CD4-positive, alpha-beta T cell treated with Interleukin-10 for 1 hour (primary cell): ENCODE measurements around the gene TMEM40.

Experiments
- DNase-seq: peaks from one replicate; pipeline ENCODE4 v3.0.0-alpha.2; 2020

The TMEM40 gene

DNA sequence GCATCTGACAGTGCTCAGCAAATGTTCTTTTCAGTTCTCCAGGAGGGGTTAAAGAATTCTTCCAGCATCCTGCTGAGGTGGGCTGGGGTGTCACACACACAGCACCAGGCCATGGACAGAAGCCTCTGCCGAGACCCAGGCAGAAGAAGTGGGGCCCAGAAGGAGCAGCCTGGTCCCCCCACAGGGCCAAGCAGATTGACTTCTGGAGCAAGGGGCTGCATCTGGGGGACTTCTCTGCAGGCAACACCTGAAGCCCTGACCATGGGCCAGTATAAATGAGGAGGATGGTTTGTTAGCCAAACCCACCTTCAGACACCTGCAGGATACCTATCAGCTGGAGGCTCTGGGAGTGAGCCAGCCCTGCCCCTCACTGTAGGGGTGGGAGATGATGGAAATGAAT, 16.2 kb upstream of the TMEM40 start:
- no peak for DNase-seq

DNA sequence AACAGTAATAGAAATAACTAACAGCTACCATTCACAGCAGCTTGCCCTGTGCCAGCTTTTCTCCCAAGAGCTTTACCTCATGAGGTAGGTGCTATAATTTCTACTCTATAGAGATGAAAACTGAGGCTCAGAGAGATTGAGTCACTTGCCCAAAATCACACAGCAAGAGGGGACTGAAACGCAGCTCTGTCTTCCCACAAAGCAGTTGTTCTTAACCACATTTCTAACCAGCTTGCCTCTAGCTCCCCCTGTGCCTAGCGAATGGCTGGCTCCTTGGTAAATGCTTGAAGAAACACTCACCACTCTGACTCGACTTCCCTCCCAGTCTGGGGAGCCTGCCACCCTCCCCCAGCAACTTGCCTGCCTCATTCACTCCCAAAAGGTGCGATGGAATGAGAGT, 15.6 kb upstream of the TMEM40 start:
- no peak for DNase-seq

- DNase-seq: no peak
Measured at GRCh38 chr3:12773710-12774086, 14.6 kb upstream of the TMEM40 start.

DNA sequence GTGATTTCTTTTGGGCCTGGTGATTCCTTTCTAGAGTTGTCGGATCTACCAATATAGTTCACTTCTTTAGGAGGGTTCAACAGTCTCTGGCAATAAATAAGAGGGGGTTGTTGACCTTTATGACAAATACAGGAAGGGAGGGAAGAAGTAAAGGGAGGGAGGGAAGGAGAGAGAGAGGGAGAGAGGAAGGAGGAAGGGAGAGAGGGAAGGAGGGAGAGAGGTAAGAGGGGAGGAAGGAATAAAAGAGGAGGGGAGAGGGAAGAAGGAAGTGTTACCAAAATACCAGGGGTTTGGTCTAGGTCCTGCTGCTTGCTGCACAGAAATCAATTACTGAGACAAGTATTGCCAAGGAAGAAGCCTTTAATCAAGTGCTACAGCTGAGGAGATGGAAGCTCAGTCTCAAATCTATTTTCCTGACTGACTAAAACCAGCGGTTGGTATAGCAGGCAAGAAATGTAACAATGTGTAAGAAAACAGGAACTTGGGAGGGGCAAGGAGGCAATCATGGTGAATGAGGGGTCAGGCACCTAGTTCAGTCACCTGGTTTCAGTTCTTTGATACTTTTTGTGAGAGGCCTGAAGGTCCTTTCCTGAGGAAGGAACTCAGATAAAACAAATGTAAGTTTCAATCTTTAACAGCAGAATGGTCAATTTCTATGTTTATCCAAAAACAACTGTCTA, 14.1 kb upstream of the TMEM40 start:
- DNase-seq: no peak

DNA sequence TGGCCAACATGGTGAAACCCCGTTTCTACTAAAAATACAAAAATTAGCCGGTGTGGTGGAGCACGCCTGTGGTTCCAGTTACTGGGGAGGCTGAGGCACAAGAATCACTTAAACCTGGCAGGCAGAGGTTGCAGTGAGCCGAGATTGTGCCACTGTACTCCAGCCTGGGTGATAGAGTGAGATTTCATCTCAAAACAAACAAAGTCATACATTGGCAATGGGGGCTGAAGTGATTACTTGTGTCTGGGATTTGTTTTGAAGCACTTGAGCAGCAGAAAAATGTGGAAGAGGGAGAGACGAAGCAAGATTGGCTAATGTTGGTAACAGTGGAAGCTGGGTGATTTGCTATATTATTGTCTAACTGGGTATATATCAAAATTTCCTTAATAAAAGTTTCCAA, 13.4 kb upstream of the TMEM40 start:
- DNase-seq: no peak

GRCh38 chr3:12771236-12771635, 12.2 kb upstream of the TMEM40 start:
- no peak for DNase-seq

DNA sequence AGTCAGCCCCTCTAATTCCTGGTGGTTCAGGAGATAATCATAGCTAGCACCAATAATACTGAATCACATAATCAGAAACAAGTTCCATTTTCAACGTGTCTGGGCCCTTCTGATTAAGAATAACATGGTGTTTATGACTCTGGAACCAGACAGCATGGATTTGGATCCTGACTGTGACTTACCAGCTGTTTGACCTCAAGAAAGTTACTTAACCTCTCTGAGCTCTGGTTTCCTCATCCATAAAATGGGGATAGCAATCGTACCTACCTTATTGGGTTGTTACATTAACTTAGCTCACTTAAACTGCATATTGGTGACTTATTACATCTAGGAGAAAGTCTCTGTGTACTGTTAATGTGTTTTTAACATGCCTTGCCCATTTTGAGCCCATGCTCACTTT, 10.7 kb upstream of the TMEM40 start:
- no peak for DNase-seq

- DNase-seq: no peak
Measured at GRCh38 chr3:12768579-12769527, 9.8 kb upstream of the TMEM40 start.

- DNase-seq: no peak
Measured at GRCh38 chr3:12766541-12766940, 7.5 kb upstream of the TMEM40 start.

GRCh38 chr3:12764171-12764776, 5.2 kb upstream of the TMEM40 start:
- no peak for DNase-seq

DNA sequence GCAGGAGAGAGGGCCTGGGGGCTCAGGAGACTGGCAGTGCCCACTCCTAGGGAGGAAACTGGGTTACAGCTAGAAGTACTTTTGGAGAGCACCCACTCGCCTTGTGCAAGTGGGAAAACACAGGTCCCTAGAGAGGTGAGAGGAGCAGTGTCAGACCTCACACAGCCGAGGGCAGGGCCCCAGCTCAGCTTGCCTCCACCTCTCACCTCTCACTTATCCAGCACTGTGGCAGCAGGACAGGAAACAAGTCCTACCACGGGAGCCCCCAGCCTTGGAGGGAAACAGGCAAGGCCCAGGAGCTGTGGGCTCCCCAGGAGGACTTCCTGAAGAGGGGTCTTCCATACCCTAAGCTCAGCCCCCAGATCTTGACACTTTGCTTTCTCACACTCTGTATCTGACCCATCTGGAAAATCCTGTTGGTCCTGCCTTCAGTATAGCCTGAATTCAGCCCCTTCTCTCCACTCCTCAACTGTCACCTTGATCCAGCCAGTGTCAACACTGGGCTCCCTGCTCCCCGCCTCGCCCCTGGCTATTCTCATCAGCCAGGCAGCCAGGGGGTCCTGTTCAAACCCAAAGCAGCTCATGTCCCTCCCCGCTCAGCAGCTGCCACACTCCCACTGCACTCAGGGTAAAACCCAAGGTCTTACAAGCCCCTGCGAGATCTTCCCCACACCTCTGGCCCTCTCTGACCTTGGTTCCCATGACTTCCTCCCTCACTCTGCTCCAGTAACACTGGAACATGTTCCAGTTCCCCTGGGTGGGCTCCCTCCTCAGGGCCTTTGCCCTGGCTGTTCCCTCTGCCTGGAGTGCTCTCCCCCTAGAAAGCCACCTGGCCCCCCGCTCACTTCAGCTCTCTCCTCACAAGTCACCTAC, 870 bp upstream of the TMEM40 start:
- DNase-seq: no peak

- DNase-seq: no peak
Measured at GRCh38 chr3:12758025-12758781, 856 bp downstream of the TMEM40 start.

DNA sequence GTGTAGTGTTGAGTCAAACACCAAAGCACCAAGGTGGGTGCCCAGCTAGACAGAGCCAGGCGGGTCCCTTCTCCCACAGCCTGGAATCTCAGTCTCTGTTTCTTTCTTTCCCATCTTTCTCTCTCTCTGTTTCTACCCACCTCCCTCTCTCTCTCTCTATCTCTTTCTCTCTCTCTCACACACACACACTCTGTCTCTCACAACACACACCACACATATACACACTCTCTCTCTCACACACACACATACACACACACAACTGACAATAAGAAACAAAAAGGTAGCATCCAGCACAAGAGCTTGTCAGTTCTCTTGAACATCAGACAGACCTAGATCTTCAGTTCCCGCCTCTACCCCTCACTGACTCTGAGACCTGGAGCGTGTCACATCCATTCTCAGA, 2.4 kb downstream of the TMEM40 start:
- DNase-seq: no peak

GRCh38 chr3:12756175-12756574, 2.9 kb downstream of the TMEM40 start:
- DNase-seq: no peak

GRCh38 chr3:12755754-12756153, 3.3 kb downstream of the TMEM40 start:
- no peak for DNase-seq

DNA sequence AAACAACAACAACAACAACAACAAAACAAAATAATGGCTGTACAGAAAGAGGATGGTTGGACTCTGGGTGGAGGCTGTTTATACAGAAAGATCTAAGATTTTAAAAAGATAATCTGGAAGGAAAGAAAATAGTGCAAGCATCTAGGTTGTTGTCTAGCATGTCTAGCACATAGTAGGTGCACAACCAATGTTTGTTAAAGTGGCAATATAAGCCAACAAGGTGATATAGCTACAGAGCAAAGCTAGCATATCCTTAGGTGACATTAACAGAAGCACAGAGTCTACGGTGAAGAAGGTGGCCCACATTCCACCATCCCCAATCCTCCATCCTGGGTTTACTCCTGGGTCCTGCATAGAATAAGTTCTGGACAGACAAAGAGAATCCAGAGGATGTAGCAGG, 4.7 kb downstream of the TMEM40 start:
- no peak for DNase-seq

DNA sequence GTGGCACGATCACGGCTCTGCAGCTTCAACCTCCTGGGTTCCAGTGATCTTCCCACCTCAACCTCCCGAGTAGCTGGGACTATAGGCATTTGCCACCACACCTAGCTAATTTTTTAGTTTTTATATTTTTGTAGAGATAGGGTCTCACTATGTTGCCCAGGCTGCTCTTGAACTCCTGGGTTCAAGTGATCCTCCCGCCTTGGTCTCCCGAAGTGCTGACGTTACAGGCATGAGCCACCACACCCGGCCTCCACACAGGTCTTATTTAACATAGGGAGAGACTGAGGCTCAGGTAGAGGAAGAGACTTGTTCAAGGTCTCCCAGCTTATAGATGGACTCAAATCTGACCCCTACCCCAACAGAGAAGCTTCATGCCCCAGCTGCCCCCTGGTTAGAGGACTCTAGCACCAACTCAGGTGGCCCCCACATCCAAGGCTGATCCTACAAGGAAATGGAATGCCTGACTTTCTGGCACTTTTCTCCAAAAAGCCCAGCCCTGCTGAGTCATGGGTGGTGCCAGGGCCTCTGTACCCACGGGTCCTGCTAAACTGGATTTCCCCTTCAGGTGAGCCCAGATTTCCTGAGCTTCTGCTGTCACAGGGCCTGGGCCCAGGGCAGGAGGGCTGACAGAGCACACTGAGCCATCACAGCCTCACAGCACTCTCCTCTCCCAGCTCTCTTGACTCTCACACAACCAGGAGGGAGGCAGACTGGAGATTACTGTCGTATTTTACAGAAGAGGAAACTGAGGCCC, 5.6 kb downstream of the TMEM40 start:
- no peak for DNase-seq

- DNase-seq: no peak
Measured at GRCh38 chr3:12752809-12753208, 6.2 kb downstream of the TMEM40 start.

- no peak for DNase-seq
Measured at GRCh38 chr3:12752102-12752501, 7.0 kb downstream of the TMEM40 start.

DNA sequence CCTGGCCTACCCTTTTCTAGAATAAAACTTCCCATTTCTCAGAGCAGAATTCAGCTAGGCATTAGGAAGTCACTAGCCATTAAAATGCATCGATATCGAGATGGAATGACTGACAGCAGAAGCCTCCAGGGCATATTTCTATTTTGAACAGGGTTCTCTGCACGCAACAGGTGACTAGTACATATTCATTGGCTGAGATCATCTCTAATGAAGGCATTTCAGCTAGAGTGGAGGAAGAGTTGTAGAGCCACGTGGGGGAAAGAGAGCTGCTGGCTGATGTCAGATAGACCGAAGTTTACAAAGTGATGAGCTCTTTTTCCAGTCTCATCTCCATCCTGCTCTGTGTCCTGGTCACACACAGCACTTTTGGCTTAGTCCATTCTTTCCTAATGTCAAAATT, 7.5 kb downstream of the TMEM40 start:
- no peak for DNase-seq

GRCh38 chr3:12750658-12751071, 8.4 kb downstream of the TMEM40 start:
- DNase-seq: no peak
